OCI-LY7 (cell line): ENCODE data around the gene FST. TPM values are rescaled to one million over a fixed set of nuclear protein-coding genes. Genes with fewer than 3 reads are reported as not detected.

Experiments used
- BruUV-seq: library from RNA; stranded (reverse); fragments of 400-500 nt; replicated peaks from 2 replicates; lab custom pipeline; 2021; lab: Mats Ljungman, UMichigan
- CTCF ChIA-PET: fragments of 300-600 bp; sonication (Branson Sonifier 250); formaldehyde crosslinking; loops from one replicate; lab custom pipeline; 2022; ENCODE audit warnings: antibody characterized with exemption; ENCODE audit not compliant: unreplicated experiment; lab: Charles Lee
- POLR2A ChIA-PET: fragments of 300-600 bp; sonication (Branson Sonifier 250); formaldehyde crosslinking; loops from one replicate; lab custom pipeline; 2022; ENCODE audit warnings: antibody characterized with exemption; lab: Charles Lee
- DNase-seq: peaks from one replicate; pipeline ENCODE4 v3.0.0-alpha.2; 2015; ENCODE audit warnings: low spot score
- H2AFZ ChIP-seq: fragments of 200-600 bp; sonication (generic), shearing (Covaris generic); 2 replicates; pipeline ENCODE4 v1.6.1; 2014; ENCODE audit warnings: mild to moderate bottlenecking, antibody characterized with exemption, low read length, moderate library complexity
- H3K27ac ChIP-seq: fragments of 200-600 bp; sonication (generic); 2 replicates; pipeline ENCODE4 v1.5.1; 2014; ENCODE audit warnings: mixed run types, low read depth, mild to moderate bottlenecking, moderate library complexity, low read length, inconsistent platforms; ENCODE audit not compliant: poor library complexity, severe bottlenecking
- H3K36me3 ChIP-seq: fragments of 200-600 bp; sonication (generic); 2 replicates; pipeline ENCODE4 v1.6.1; 2014; ENCODE audit warnings: mild to moderate bottlenecking, antibody characterized with exemption, low read length, moderate library complexity, mixed read lengths; ENCODE audit not compliant: insufficient read depth
- H3K4me1 ChIP-seq: fragments of 200-600 bp; sonication (generic); 2 replicates; pipeline ENCODE4 v1.5.1; 2014; ENCODE audit warnings: mild to moderate bottlenecking, low read length; ENCODE audit not compliant: insufficient read depth, poor library complexity, severe bottlenecking
- H3K4me2 ChIP-seq: fragments of 200-600 bp; sonication (generic); 2 replicates; pipeline ENCODE4 v1.6.1; 2014; ENCODE audit warnings: mild to moderate bottlenecking, low read length
- H3K4me3 ChIP-seq: fragments of 200-600 bp; sonication (generic); 2 replicates; pipeline ENCODE4 v1.5.1; 2014; ENCODE audit warnings: mild to moderate bottlenecking, low read depth, low read length; ENCODE audit not compliant: poor library complexity, severe bottlenecking
- H3K79me2 ChIP-seq: fragments of 200-600 bp; sonication (generic); 2 replicates; pipeline ENCODE4 v1.6.1; 2016; ENCODE audit warnings: low read depth, mild to moderate bottlenecking, low read length, moderate library complexity, mixed read lengths; ENCODE audit not compliant: insufficient read depth
- H3K9me2 ChIP-seq: fragments of 200-600 bp; sonication (generic); 2 replicates; pipeline ENCODE4 v1.6.1; 2016; ENCODE audit warnings: mild to moderate bottlenecking, low read length, mixed read lengths; ENCODE audit not compliant: insufficient read depth
- H3K9me3 ChIP-seq: fragments of 200-600 bp; sonication (generic); 2 replicates; pipeline ENCODE4 v1.6.1; 2014; ENCODE audit warnings: mild to moderate bottlenecking, mixed run types, low read length, mixed read lengths
- H4K20me1 ChIP-seq: fragments of 200-600 bp; sonication (generic); 2 replicates; pipeline ENCODE4 v1.6.1; 2014; ENCODE audit warnings: mild to moderate bottlenecking, antibody characterized with exemption, low read length, moderate library complexity, mixed read lengths; ENCODE audit not compliant: insufficient read depth
- EZH2phosphoT487 ChIP-seq: fragments of 200-600 bp; sonication (generic); IDR thresholded peaks from 2 replicates; pipeline ENCODE4 v1.6.1; 2018; ENCODE audit warnings: low read depth, borderline replicate concordance, mild to moderate bottlenecking, mixed run types, antibody characterized with exemption, low read length, moderate library complexity, mixed read lengths
- intact Hi-C: fragments of 100-400 bp; cut with micrococcal nuclease; formaldehyde crosslinking; loops from one replicate; pipeline ENCODE4 v1.10.0; 2022; ENCODE audit not compliant: unreplicated experiment
- total RNA-seq, 2 experiments: library from RNA; depleted of rRNA in 1 of 2; stranded (reverse); fragments of >200 nt in 1 of 2; shearing (Covaris generic) in 1 of 2; gene quantifications; 2 replicates each; pipeline ENCODE4 v1.2.3, GENCODE V29; 2014 to 2022
- TF ChIP-seq, protein P1 (sequence below): fragments of 200-600 bp; sonication (generic); conservative IDR thresholded peaks from 2 replicates; pipeline ENCODE4 v1.5.1; 2014; ENCODE audit warnings: mild to moderate bottlenecking, antibody characterized with exemption, low read length, moderate library complexity, mixed read lengths

Gene FST
- total RNA-seq, 2 experiments from 2014 or later, result not detected

GRCh38 chr5:53479045-53479589 is 1.3 kb upstream of the FST start:
- H3K4me1 ChIP-seq, result peaks cover 6% of the 10 kb centered on the region
- BruUV-seq, result no TSS peak

GRCh38 chr5:53479590-53480415 is 626 bp upstream of the FST start:
- H3K4me1 ChIP-seq, result peaks cover 6% of the 10 kb centered on the region
- no peak overlapping the region for H3K27ac ChIP-seq
- no TSS peak for BruUV-seq
- intact Hi-C loops, result loop anchor here (2.0 to 10.0 kb wide), 3 partner anchors 175 to 751 kb away; no protein-coding TSS in a partner anchor
- no peaks in the 10 kb centered on the region for H4K20me1 ChIP-seq
- no peaks in the 10 kb centered on the region for H3K36me3 ChIP-seq
- ChIA-PET CTCF (no interaction called here), POLR2A (no interaction called here)
- H3K4me2 ChIP-seq, result peak overlapping the region; percentile 59
- peak overlapping the region; percentile 16; the same call in 1 of the 2 replicates for H2AFZ ChIP-seq
- no peaks in the 10 kb centered on the region for H3K9me2 ChIP-seq
- H3K9me3 ChIP-seq, result no peaks in the 10 kb centered on the region
- no peaks in the 10 kb centered on the region for H3K79me2 ChIP-seq
- TF ChIP-seq, protein P1, sequence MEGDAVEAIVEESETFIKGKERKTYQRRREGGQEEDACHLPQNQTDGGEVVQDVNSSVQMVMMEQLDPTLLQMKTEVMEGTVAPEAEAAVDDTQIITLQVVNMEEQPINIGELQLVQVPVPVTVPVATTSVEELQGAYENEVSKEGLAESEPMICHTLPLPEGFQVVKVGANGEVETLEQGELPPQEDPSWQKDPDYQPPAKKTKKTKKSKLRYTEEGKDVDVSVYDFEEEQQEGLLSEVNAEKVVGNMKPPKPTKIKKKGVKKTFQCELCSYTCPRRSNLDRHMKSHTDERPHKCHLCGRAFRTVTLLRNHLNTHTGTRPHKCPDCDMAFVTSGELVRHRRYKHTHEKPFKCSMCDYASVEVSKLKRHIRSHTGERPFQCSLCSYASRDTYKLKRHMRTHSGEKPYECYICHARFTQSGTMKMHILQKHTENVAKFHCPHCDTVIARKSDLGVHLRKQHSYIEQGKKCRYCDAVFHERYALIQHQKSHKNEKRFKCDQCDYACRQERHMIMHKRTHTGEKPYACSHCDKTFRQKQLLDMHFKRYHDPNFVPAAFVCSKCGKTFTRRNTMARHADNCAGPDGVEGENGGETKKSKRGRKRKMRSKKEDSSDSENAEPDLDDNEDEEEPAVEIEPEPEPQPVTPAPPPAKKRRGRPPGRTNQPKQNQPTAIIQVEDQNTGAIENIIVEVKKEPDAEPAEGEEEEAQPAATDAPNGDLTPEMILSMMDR, result no peak
- no peak for TF ChIP-seq EZH2phosphoT487
- no peak for DNase-seq
- peak overlapping the region; percentile 52 for H3K4me3 ChIP-seq

More at GRCh38 chr5:53479045-53479589, 1.3 kb upstream of the FST start:
- Histone ChIP-seq H3K4me3 (peak overlapping the region; percentile 52), H3K4me2 (peak overlapping the region; percentile 59), H3K27ac (no peak overlapping the region), H4K20me1 (no peaks in the 10 kb centered on the region), H3K9me2 (no peaks in the 10 kb centered on the region), H3K9me3 (no peaks in the 10 kb centered on the region), H2AFZ (peak overlapping the region; percentile 16; the same call in 1 of the 2 replicates), H3K36me3 (no peaks in the 10 kb centered on the region), H3K79me2 (no peaks in the 10 kb centered on the region)
- ChIA-PET POLR2A (no interaction called here), CTCF (no interaction called here)
- DNase-seq, result no peak
- intact Hi-C loops, result loop anchor here (2.0 kb wide), 2 partner anchors 740 to 752 kb away; no protein-coding TSS in a partner anchor
- no peak; the same call in 1 of the 2 replicates for TF ChIP-seq EZH2phosphoT487

- intact Hi-C loops, result loop anchor here (10.0 kb wide), 1 partner anchor 173 kb away; no protein-coding TSS in a partner anchor
- no peak for DNase-seq
- TF ChIP-seq, protein P1, result no peak
- TF ChIP-seq EZH2phosphoT487, result 0 out of 2 replicates have a peak, but pooled peaks have one; percentile 63
- Histone ChIP-seq H3K4me2 (peak overlapping the region; percentile 77), H3K9me2 (no peaks in the 10 kb centered on the region), H3K36me3 (no peaks in the 10 kb centered on the region), H2AFZ (peak overlapping the region; percentile 72; the same call in 1 of the 2 replicates), H3K9me3 (no peaks in the 10 kb centered on the region), H3K4me3 (peak overlapping the region; percentile 56), H3K4me1 (peaks cover 6% of the 10 kb centered on the region), H3K79me2 (no peaks in the 10 kb centered on the region), H4K20me1 (no peaks in the 10 kb centered on the region), H3K27ac (no peak overlapping the region)
- POLR2A ChIA-PET, result interaction anchor here (0.6 to 1.2 kb wide), 6 partner anchors 12 to 1849 kb away, joined by 3 to 5 read pairs (median 4); no protein-coding TSS in a partner anchor
- no TSS peak for BruUV-seq
- CTCF ChIA-PET, result no interaction called here
Observed at GRCh38 chr5:53481159-53481886, 894 bp downstream of the FST start.
